HL-60 (cell line): ENCODE data around the gene SLC8B1.

Experiments
- POLR2AphosphoS5 ChIP-seq: IDR thresholded peaks from 2 replicates; pipeline ENCODE4 v1.6.1; 2012; ENCODE audit warnings: low read depth
- REST ChIP-seq: IDR thresholded peaks from 2 replicates; pipeline ENCODE4 v1.6.1; 2012; ENCODE audit warnings: low read depth; ENCODE audit not compliant: insufficient replicate concordance

GRCh38 chr12:113278633-113279032 lies 56.3 kb downstream of the SLC8B1 start:
- TF ChIP-seq POLR2AphosphoS5 (no peak), REST (no peak)
